DND-41 (cell line): ENCODE results near the gene ASRGL1.

Experiments used
- ATAC-seq: fragments of 200-7000 bp; cut with Tn5 transposase; 3 replicates; pipeline ENCODE4 v1.9.1; 2021; ENCODE audit warnings: low read depth; ENCODE audit not compliant: insufficient read depth
- DNase-seq: peaks from one replicate; pipeline ENCODE4 v3.0.0-alpha.2; 2020
- H2AFZ ChIP-seq: 2 replicates; pipeline ENCODE4 v1.6.0; 2012; ENCODE audit warnings: low read depth, low read length
- H3K27ac ChIP-seq: 2 replicates; pipeline ENCODE4 v1.5.1; 2012; ENCODE audit warnings: low read length, inconsistent platforms
- H3K27me3 ChIP-seq: fragments of 200-600 bp; sonication (generic); 2 replicates; pipeline ENCODE4 v1.6.0; 2012; ENCODE audit warnings: low read length, mild to moderate bottlenecking, inconsistent platforms; ENCODE audit not compliant: insufficient read depth, poor library complexity
- H3K36me3 ChIP-seq: 2 replicates; pipeline ENCODE4 v1.5.1; 2012; ENCODE audit warnings: low read length, inconsistent platforms; ENCODE audit not compliant: insufficient read depth
- H3K4me1 ChIP-seq: 2 replicates; pipeline ENCODE4 v1.5.1; 2012; ENCODE audit warnings: mild to moderate bottlenecking, low read length; ENCODE audit not compliant: insufficient read depth
- H3K4me2 ChIP-seq: 2 replicates; pipeline ENCODE4 v1.6.0; 2012; ENCODE audit warnings: mild to moderate bottlenecking, moderate library complexity, low read length, inconsistent platforms; ENCODE audit not compliant: insufficient read depth
- H3K4me3 ChIP-seq, 2 experiments: fragments of 200-600 bp in 1 of 2; shearing (Covaris generic) in 1 of 2; 2 replicates each; pipeline ENCODE4 v1.5.1; 2012 to 2016; ENCODE audit warnings: inconsistent platforms in 2 of 2, low read length in 2 of 2, mild to moderate bottlenecking in 2 of 2, low read depth in 1 of 2, moderate library complexity in 1 of 2
- H3K79me2 ChIP-seq: 2 replicates; pipeline ENCODE4 v1.6.0; 2012; ENCODE audit warnings: low read length, inconsistent platforms; ENCODE audit not compliant: insufficient read depth
- H3K9ac ChIP-seq: 2 replicates; pipeline ENCODE4 v1.6.0; 2012; ENCODE audit warnings: low read depth, mild to moderate bottlenecking, inconsistent platforms, low read length, moderate library complexity
- H3K9me3 ChIP-seq: 2 replicates; pipeline ENCODE4 v1.5.1; 2012; ENCODE audit warnings: low read length, moderate library complexity, mild to moderate bottlenecking, inconsistent platforms; ENCODE audit not compliant: insufficient read depth, severe bottlenecking
- H4K20me1 ChIP-seq: 2 replicates; pipeline ENCODE4 v1.6.0; 2012; ENCODE audit warnings: low read length; ENCODE audit not compliant: insufficient read depth
- EZH2 ChIP-seq: IDR thresholded peaks from 3 replicates; pipeline ENCODE4 v1.6.1; 2012; ENCODE audit warnings: borderline replicate concordance, low read depth, mild to moderate bottlenecking, moderate library complexity, low read length, inconsistent platforms; ENCODE audit not compliant: severe bottlenecking
- TF ChIP-seq, protein P1 (sequence below): IDR thresholded peaks from 2 replicates; pipeline ENCODE4 v1.5.1; 2012; ENCODE audit warnings: borderline replicate concordance, low read length, moderate library complexity, mild to moderate bottlenecking; ENCODE audit not compliant: poor library complexity, severe bottlenecking; ENCODE audit errors: extremely low read depth

ASRGL1 gene

DNA sequence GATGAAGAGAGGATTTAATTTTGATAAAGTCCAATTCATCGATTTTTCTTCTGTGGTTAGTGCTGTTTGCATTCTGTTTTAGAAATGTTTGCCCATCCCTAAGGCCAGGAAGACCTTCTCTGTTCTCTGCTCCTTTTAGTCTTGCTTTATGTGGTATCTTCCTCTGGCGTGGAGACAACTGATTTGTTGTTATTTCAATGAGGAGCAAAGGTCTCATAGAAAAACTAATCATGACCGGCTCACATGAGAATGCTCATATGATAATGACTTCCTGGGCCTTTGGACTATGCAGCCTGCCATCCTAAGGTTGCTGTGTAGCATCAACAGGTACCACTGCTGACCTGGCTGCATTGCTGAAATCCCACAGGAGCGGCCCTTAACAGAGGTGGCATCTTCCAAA, 101.4 kb downstream of the ASRGL1 start:
- ATAC-seq: no peak
- peaks cover 3% of the 10 kb centered on the region for H3K27me3 ChIP-seq
- no peaks in the 10 kb centered on the region for H4K20me1 ChIP-seq
- DNase-seq: no peak
- no peak for TF ChIP-seq EZH2
- TF ChIP-seq, protein P1, sequence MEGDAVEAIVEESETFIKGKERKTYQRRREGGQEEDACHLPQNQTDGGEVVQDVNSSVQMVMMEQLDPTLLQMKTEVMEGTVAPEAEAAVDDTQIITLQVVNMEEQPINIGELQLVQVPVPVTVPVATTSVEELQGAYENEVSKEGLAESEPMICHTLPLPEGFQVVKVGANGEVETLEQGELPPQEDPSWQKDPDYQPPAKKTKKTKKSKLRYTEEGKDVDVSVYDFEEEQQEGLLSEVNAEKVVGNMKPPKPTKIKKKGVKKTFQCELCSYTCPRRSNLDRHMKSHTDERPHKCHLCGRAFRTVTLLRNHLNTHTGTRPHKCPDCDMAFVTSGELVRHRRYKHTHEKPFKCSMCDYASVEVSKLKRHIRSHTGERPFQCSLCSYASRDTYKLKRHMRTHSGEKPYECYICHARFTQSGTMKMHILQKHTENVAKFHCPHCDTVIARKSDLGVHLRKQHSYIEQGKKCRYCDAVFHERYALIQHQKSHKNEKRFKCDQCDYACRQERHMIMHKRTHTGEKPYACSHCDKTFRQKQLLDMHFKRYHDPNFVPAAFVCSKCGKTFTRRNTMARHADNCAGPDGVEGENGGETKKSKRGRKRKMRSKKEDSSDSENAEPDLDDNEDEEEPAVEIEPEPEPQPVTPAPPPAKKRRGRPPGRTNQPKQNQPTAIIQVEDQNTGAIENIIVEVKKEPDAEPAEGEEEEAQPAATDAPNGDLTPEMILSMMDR: no peak
- H2AFZ ChIP-seq: no peak overlapping the region
- no peak overlapping the region for H3K4me2 ChIP-seq
- no peaks in the 10 kb centered on the region for H3K79me2 ChIP-seq
- H3K9me3 ChIP-seq: no peaks in the 10 kb centered on the region
- H3K4me1 ChIP-seq: no peaks in the 10 kb centered on the region
- no peaks in the 10 kb centered on the region for H3K36me3 ChIP-seq
- no peak overlapping the region for H3K27ac ChIP-seq
- H3K9ac ChIP-seq: no peak overlapping the region
- no peak overlapping the region for H3K4me3 ChIP-seq

DNA sequence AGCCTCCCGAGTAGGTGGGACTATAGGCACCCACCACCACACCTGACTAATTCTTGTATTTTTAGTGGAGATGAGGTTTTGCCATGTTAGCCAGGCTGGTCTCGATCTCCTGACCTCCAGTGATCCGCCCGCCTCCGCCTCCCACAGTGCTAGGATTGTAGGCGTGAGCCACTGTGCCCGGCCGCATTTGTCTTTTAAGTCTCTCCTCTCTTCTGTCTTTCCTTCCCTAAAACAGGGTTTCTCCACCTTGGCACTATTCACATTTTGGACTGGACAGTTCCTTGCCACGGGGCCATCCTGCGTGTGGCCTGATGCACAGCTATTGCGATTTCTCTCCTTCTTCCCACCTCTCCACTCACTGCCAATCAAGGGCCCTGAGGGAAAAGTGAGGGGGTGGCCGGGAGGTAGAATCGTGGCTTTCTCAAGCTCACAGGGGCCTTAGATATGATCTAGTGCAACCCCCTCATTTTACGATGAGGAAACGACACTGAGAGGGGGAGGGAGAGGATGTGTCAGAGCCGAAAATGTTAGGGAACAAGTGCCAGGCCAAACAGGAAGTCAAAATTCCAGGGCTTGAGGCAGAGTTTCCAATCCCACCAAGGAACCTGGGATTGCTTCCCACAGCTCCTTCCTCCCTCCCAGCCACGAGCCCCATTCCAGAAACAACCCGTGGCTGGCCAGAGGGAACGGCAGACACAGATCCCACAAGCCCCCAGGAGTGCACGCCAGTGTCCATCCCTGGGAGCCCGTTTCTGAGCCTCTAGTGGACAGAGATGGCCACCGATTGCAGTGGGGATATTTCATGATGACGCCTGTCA, 102.7 kb downstream of the ASRGL1 start:
- Histone ChIP-seq H3K27ac (no peak overlapping the region), H3K9ac (no peak overlapping the region), H3K4me1 (no peaks in the 10 kb centered on the region), H2AFZ (no peak overlapping the region), H3K79me2 (no peaks in the 10 kb centered on the region), H3K4me3 (no peak overlapping the region), H3K36me3 (no peaks in the 10 kb centered on the region), H3K4me2 (no peak overlapping the region), H4K20me1 (no peaks in the 10 kb centered on the region), H3K27me3 (peaks cover 7% of the 10 kb centered on the region), H3K9me3 (no peaks in the 10 kb centered on the region)
- no peak for ATAC-seq
- TF ChIP-seq, protein P1: no peak
- no peak for TF ChIP-seq EZH2
- DNase-seq: no peak
